ENCODE data around the gene PAPOLB.
"Not testable (repeated sequence)": the region's sequence is repeated elsewhere in the genome, so short reads cannot be mapped to it uniquely, and the experiment has no call there.

The PAPOLB gene

GRCh38 chr7:4861673-4862072 lies at the start of gene PAPOLB:
Gene PAPOLB (minus strand): TSS chr7:4862030. CDS start chr7:4861810, 220 bp downstream.
- Histone ChIP-seq H3K27me3 (ENCODE audit: control insufficient read depth in 1 of 2, insufficient read depth in 2 of 2, low read length in 2 of 2) (peaks cover 0 to 12% of the 10 kb centered on the region in 2 donors), H3K9ac (ENCODE audit: low read depth in 1 of 2, low read length in 2 of 2) (no peak within 1 kb of the TSS), H3K36me3 (ENCODE audit: control insufficient read depth in 1 of 2, insufficient read depth in 2 of 2, low read length in 2 of 2) (no peaks in the 10 kb centered on the region), H3K9me3 (ENCODE audit: control insufficient read depth in 1 of 2, low read length in 2 of 2) (no peaks in the 10 kb centered on the region), H3K27ac (ENCODE audit: low read depth, low read length) (no peak within 1 kb of the TSS), H3K4me1 (ENCODE audit: control insufficient read depth in 1 of 2, insufficient read depth in 2 of 2, low read length in 2 of 2) (no peaks in the 10 kb centered on the region), H3K4me3 (ENCODE audit: low read depth in 1 of 2, low read length in 2 of 2) (no peak within 1 kb of the TSS)

GRCh38 chr7:4911111-4911828 lies 49.4 kb upstream of the PAPOLB start:
- Histone ChIP-seq H3K27ac (ENCODE audit: low read depth, low read length) (no peak overlapping the region), H3K4me1 (ENCODE audit: control insufficient read depth in 1 of 2, insufficient read depth in 2 of 2, low read length in 2 of 2) (no peaks in the 10 kb centered on the region), H3K9me3 (ENCODE audit: control insufficient read depth in 1 of 2, low read length in 2 of 2) (peaks cover 0 to 3% of the 10 kb centered on the region in 2 donors), H3K4me3 (ENCODE audit: low read depth in 1 of 2, low read length in 2 of 2) (no peak overlapping the region), H3K9ac (ENCODE audit: low read depth in 1 of 2, low read length in 2 of 2) (no peak overlapping the region), H3K36me3 (ENCODE audit: control insufficient read depth in 1 of 2, insufficient read depth in 2 of 2, low read length in 2 of 2) (no peaks in the 10 kb centered on the region), H3K27me3 (ENCODE audit: control insufficient read depth in 1 of 2, insufficient read depth in 2 of 2, low read length in 2 of 2) (no peaks in the 10 kb centered on the region)

- peaks cover 0 to 3% of the 10 kb centered on the region in 2 donors for H3K9me3 ChIP-seq (ENCODE audit: control insufficient read depth in 1 of 2, low read length in 2 of 2)
- H3K36me3 ChIP-seq (ENCODE audit: control insufficient read depth in 1 of 2, insufficient read depth in 2 of 2, low read length in 2 of 2): no peaks in the 10 kb centered on the region
- no peaks in the 10 kb centered on the region for H3K4me1 ChIP-seq (ENCODE audit: control insufficient read depth in 1 of 2, insufficient read depth in 2 of 2, low read length in 2 of 2)
- H3K27me3 ChIP-seq (ENCODE audit: control insufficient read depth in 1 of 2, insufficient read depth in 2 of 2, low read length in 2 of 2): no peaks in the 10 kb centered on the region
- no peak overlapping the region for H3K9ac ChIP-seq (ENCODE audit: low read depth in 1 of 2, low read length in 2 of 2)
- H3K4me3 ChIP-seq (ENCODE audit: low read depth in 1 of 2, low read length in 2 of 2): no peak overlapping the region
- H3K27ac ChIP-seq (ENCODE audit: low read depth, low read length): no peak overlapping the region
These were observed 44.9 kb upstream of the PAPOLB start for GRCh38 chr7:4906682-4907081.

- Histone ChIP-seq H3K36me3 (ENCODE audit: control insufficient read depth in 1 of 2, insufficient read depth in 2 of 2, low read length in 2 of 2) (no peaks in the 10 kb centered on the region), H3K27ac (ENCODE audit: low read depth, low read length) (no peak overlapping the region), H3K27me3 (ENCODE audit: control insufficient read depth in 1 of 2, insufficient read depth in 2 of 2, low read length in 2 of 2) (no peaks in the 10 kb centered on the region), H3K4me3 (ENCODE audit: low read depth in 1 of 2, low read length in 2 of 2) (no peak overlapping the region), H3K4me1 (ENCODE audit: control insufficient read depth in 1 of 2, insufficient read depth in 2 of 2, low read length in 2 of 2) (no peaks in the 10 kb centered on the region), H3K9ac (ENCODE audit: low read depth in 1 of 2, low read length in 2 of 2) (no peak overlapping the region), H3K9me3 (ENCODE audit: control insufficient read depth in 1 of 2, low read length in 2 of 2) (peaks cover 0 to 3% of the 10 kb centered on the region in 2 donors)
These were observed 43.3 kb upstream of the PAPOLB start for GRCh38 chr7:4905171-4905570.

- H3K27ac ChIP-seq (ENCODE audit: low read depth, low read length): no peak overlapping the region
- H3K4me3 ChIP-seq (ENCODE audit: low read depth in 1 of 2, low read length in 2 of 2): no peak overlapping the region
- H3K9ac ChIP-seq (ENCODE audit: low read depth in 1 of 2, low read length in 2 of 2): no peak overlapping the region
- no peaks in the 10 kb centered on the region for H3K27me3 ChIP-seq (ENCODE audit: control insufficient read depth in 1 of 2, insufficient read depth in 2 of 2, low read length in 2 of 2)
- peaks cover 0 to 3% of the 10 kb centered on the region in 2 donors for H3K9me3 ChIP-seq (ENCODE audit: control insufficient read depth in 1 of 2, low read length in 2 of 2)
- no peaks in the 10 kb centered on the region for H3K4me1 ChIP-seq (ENCODE audit: control insufficient read depth in 1 of 2, insufficient read depth in 2 of 2, low read length in 2 of 2)
- no peaks in the 10 kb centered on the region for H3K36me3 ChIP-seq (ENCODE audit: control insufficient read depth in 1 of 2, insufficient read depth in 2 of 2, low read length in 2 of 2)
These were observed 42.5 kb upstream of the PAPOLB start for GRCh38 chr7:4904346-4904745.

GRCh38 chr7:4895766-4896165 lies 33.9 kb upstream of the PAPOLB start:
- H3K4me3 ChIP-seq (ENCODE audit: low read depth in 1 of 2, low read length in 2 of 2): no peak overlapping the region
- peaks cover 0 to 5% of the 10 kb centered on the region in 2 donors for H3K9me3 ChIP-seq (ENCODE audit: control insufficient read depth in 1 of 2, low read length in 2 of 2)
- no peak overlapping the region for H3K9ac ChIP-seq (ENCODE audit: low read depth in 1 of 2, low read length in 2 of 2)
- H3K27me3 ChIP-seq (ENCODE audit: control insufficient read depth in 1 of 2, insufficient read depth in 2 of 2, low read length in 2 of 2): no peaks in the 10 kb centered on the region
- H3K27ac ChIP-seq (ENCODE audit: low read depth, low read length): no peak overlapping the region
- H3K4me1 ChIP-seq (ENCODE audit: control insufficient read depth in 1 of 2, insufficient read depth in 2 of 2, low read length in 2 of 2): no peaks in the 10 kb centered on the region
- no peaks in the 10 kb centered on the region for H3K36me3 ChIP-seq (ENCODE audit: control insufficient read depth in 1 of 2, insufficient read depth in 2 of 2, low read length in 2 of 2)

GRCh38 chr7:4894482-4894881 lies 32.7 kb upstream of the PAPOLB start:
- Histone ChIP-seq H3K9me3 (ENCODE audit: control insufficient read depth in 1 of 2, low read length in 2 of 2) (peaks cover 0 to 5% of the 10 kb centered on the region in 2 donors), H3K27me3 (ENCODE audit: control insufficient read depth in 1 of 2, insufficient read depth in 2 of 2, low read length in 2 of 2) (no peaks in the 10 kb centered on the region), H3K27ac (ENCODE audit: low read depth, low read length) (no peak overlapping the region), H3K4me1 (ENCODE audit: control insufficient read depth in 1 of 2, insufficient read depth in 2 of 2, low read length in 2 of 2) (no peaks in the 10 kb centered on the region), H3K36me3 (ENCODE audit: control insufficient read depth in 1 of 2, insufficient read depth in 2 of 2, low read length in 2 of 2) (no peaks in the 10 kb centered on the region), H3K9ac (ENCODE audit: low read depth in 1 of 2, low read length in 2 of 2) (no peak overlapping the region), H3K4me3 (ENCODE audit: low read depth in 1 of 2, low read length in 2 of 2) (no peak overlapping the region)

GRCh38 chr7:4893929-4894475 lies 32.2 kb upstream of the PAPOLB start:
- no peak overlapping the region for H3K9ac ChIP-seq (ENCODE audit: low read depth in 1 of 2, low read length in 2 of 2)
- H3K27ac ChIP-seq (ENCODE audit: low read depth, low read length): no peak overlapping the region

GRCh38 chr7:4893188-4893587 lies 31.4 kb upstream of the PAPOLB start:
- not testable (repeated sequence) for H3K27ac ChIP-seq (ENCODE audit: low read depth, low read length); H3K4me3 ChIP-seq (ENCODE audit: low read depth in 1 of 2, low read length in 2 of 2); H3K4me1 ChIP-seq (ENCODE audit: control insufficient read depth in 1 of 2, insufficient read depth in 2 of 2, low read length in 2 of 2); H3K9me3 ChIP-seq (ENCODE audit: control insufficient read depth in 1 of 2, low read length in 2 of 2); H3K27me3 ChIP-seq (ENCODE audit: control insufficient read depth in 1 of 2, insufficient read depth in 2 of 2, low read length in 2 of 2); H3K9ac ChIP-seq (ENCODE audit: low read depth in 1 of 2, low read length in 2 of 2); H3K36me3 ChIP-seq (ENCODE audit: control insufficient read depth in 1 of 2, insufficient read depth in 2 of 2, low read length in 2 of 2)

More at GRCh38 chr7:4893929-4894475, 32.2 kb upstream of the PAPOLB start:
- no peak overlapping the region for H3K4me3 ChIP-seq (ENCODE audit: low read depth in 1 of 2, low read length in 2 of 2)
- peaks cover 0 to 5% of the 10 kb centered on the region in 2 donors for H3K9me3 ChIP-seq (ENCODE audit: control insufficient read depth in 1 of 2, low read length in 2 of 2)
- no peaks in the 10 kb centered on the region for H3K4me1 ChIP-seq (ENCODE audit: control insufficient read depth in 1 of 2, insufficient read depth in 2 of 2, low read length in 2 of 2)
- no peaks in the 10 kb centered on the region for H3K27me3 ChIP-seq (ENCODE audit: control insufficient read depth in 1 of 2, insufficient read depth in 2 of 2, low read length in 2 of 2)
- no peaks in the 10 kb centered on the region for H3K36me3 ChIP-seq (ENCODE audit: control insufficient read depth in 1 of 2, insufficient read depth in 2 of 2, low read length in 2 of 2)

- H3K4me3 ChIP-seq (ENCODE audit: low read depth in 1 of 2, low read length in 2 of 2); H3K4me1 ChIP-seq (ENCODE audit: control insufficient read depth in 1 of 2, insufficient read depth in 2 of 2, low read length in 2 of 2); H3K36me3 ChIP-seq (ENCODE audit: control insufficient read depth in 1 of 2, insufficient read depth in 2 of 2, low read length in 2 of 2); H3K27me3 ChIP-seq (ENCODE audit: control insufficient read depth in 1 of 2, insufficient read depth in 2 of 2, low read length in 2 of 2); H3K9me3 ChIP-seq (ENCODE audit: control insufficient read depth in 1 of 2, low read length in 2 of 2); H3K27ac ChIP-seq (ENCODE audit: low read depth, low read length); H3K9ac ChIP-seq (ENCODE audit: low read depth in 1 of 2, low read length in 2 of 2): not testable (repeated sequence)
These were observed 29.7 kb upstream of the PAPOLB start for GRCh38 chr7:4891522-4891921.

All from duodenal mucosa (tissue), 2 donors.